Neural crest cell (in vitro differentiated cells): ENCODE measurements around the gene ODC1. TPM values are rescaled to one million over a fixed set of nuclear protein-coding genes. Genes with fewer than 3 reads are reported as not detected.
"Not testable (repeated sequence)": the region's sequence is repeated elsewhere in the genome, so short reads cannot be mapped to it uniquely, and the experiment has no call there.

Source experiments
- DNase-seq: peaks from one replicate; pipeline ENCODE4 v3.0.0; 2021; ENCODE audit warnings: low read depth, mixed read lengths, low spot score
- H3K27ac Mint-ChIP-seq: one replicate; pipeline ENCODE4 v1.8.0; 2021; ENCODE audit warnings: mild to moderate bottlenecking, mixed read lengths; ENCODE audit not compliant: unreplicated experiment
- H3K27me3 Mint-ChIP-seq: 2 replicates; pipeline ENCODE4 v1.8.0; 2021; ENCODE audit warnings: low read depth, mild to moderate bottlenecking, mixed read lengths
- H3K36me3 Mint-ChIP-seq: 2 replicates; pipeline ENCODE4 v1.8.0; 2021; ENCODE audit warnings: low read depth, mild to moderate bottlenecking, mixed read lengths
- H3K4me1 Mint-ChIP-seq: 2 replicates; pipeline ENCODE4 v1.8.0; 2021; ENCODE audit warnings: mixed read lengths
- H3K4me3 Mint-ChIP-seq: one replicate; pipeline ENCODE4 v1.8.0; 2021; ENCODE audit warnings: mild to moderate bottlenecking, mixed read lengths
- H3K9me3 Mint-ChIP-seq: 2 replicates; pipeline ENCODE4 v1.8.0; 2021; ENCODE audit warnings: mixed read lengths
- CTCF ChIP-seq: fragments of 200-600 bp; sonication (generic); conservative IDR thresholded peaks from 2 replicates; pipeline ENCODE4 v1.5.0; 2021; ENCODE audit warnings: antibody characterized with exemption, mild to moderate bottlenecking
- total RNA-seq: library from RNA; stranded (reverse); gene quantifications from 2 replicates; pipeline ENCODE4 v1.2.1, GENCODE V29; 2021

Gene ODC1
- total RNA-seq, 1 donor from 2014 or later: 290 TPM

- Mint-ChIP-seq H3K27me3 (no peaks in the 10 kb centered on the region), H3K4me3 (peak overlapping the region; percentile 50), H3K4me1 (peaks cover 16% of the 10 kb centered on the region), H3K9me3 (no peaks in the 10 kb centered on the region), H3K36me3 (peaks cover 13% of the 10 kb centered on the region), H3K27ac (no peak overlapping the region)
- DNase-seq: no peak
- no peak for TF ChIP-seq CTCF
Measured at GRCh38 chr2:10444463-10444862, 3.7 kb downstream of the ODC1 start.

GRCh38 chr2:10442469-10443126 lies 5.5 kb downstream of the ODC1 start:
- not testable (repeated sequence) for DNase-seq, H3K9me3 Mint-ChIP-seq, H3K27me3 Mint-ChIP-seq, H3K27ac Mint-ChIP-seq
- peak overlapping the region; percentile 29 for H3K4me3 Mint-ChIP-seq
- peaks cover 12% of the 10 kb centered on the region for H3K4me1 Mint-ChIP-seq
- peaks cover 13% of the 10 kb centered on the region for H3K36me3 Mint-ChIP-seq

- Mint-ChIP-seq H3K27ac (no peak overlapping the region), H3K36me3 (peaks cover 13% of the 10 kb centered on the region)
Measured at GRCh38 chr2:10441948-10442347, 6.2 kb downstream of the ODC1 start.

GRCh38 chr2:10440736-10441135 lies 7.4 kb downstream of the ODC1 start:
- no peak for DNase-seq
- no peaks in the 10 kb centered on the region for H3K9me3 Mint-ChIP-seq
- no peak for TF ChIP-seq CTCF
- no peaks in the 10 kb centered on the region for H3K27me3 Mint-ChIP-seq
- H3K36me3 Mint-ChIP-seq: peaks cover 13% of the 10 kb centered on the region
- no peak overlapping the region for H3K4me3 Mint-ChIP-seq
- no peak overlapping the region for H3K27ac Mint-ChIP-seq
- H3K4me1 Mint-ChIP-seq: no peaks in the 10 kb centered on the region

More at GRCh38 chr2:10441948-10442347, 6.2 kb downstream of the ODC1 start:
- H3K9me3 Mint-ChIP-seq: no peaks in the 10 kb centered on the region
- H3K4me1 Mint-ChIP-seq: peaks cover 6% of the 10 kb centered on the region
- TF ChIP-seq CTCF: no peak
- peak overlapping the region; percentile 6 for H3K4me3 Mint-ChIP-seq
- no peak for DNase-seq
- no peaks in the 10 kb centered on the region for H3K27me3 Mint-ChIP-seq

- no peak overlapping the region for H3K27ac Mint-ChIP-seq
- peaks cover 13% of the 10 kb centered on the region for H3K36me3 Mint-ChIP-seq
- peaks cover 2% of the 10 kb centered on the region for H3K27me3 Mint-ChIP-seq
- no peak for DNase-seq
- TF ChIP-seq CTCF: no peak
- H3K4me1 Mint-ChIP-seq: peaks cover 2% of the 10 kb centered on the region
- no peaks in the 10 kb centered on the region for H3K9me3 Mint-ChIP-seq
- no peak overlapping the region for H3K4me3 Mint-ChIP-seq
Measured at GRCh38 chr2:10439971-10440370, 8.2 kb downstream of the ODC1 start.

GRCh38 chr2:10439185-10439879 lies 8.8 kb downstream of the ODC1 start:
- no peak overlapping the region for H3K27ac Mint-ChIP-seq
- H3K4me1 Mint-ChIP-seq: peaks cover 5% of the 10 kb centered on the region
- H3K9me3 Mint-ChIP-seq: no peaks in the 10 kb centered on the region
- DNase-seq: no peak
- H3K36me3 Mint-ChIP-seq: peaks cover 13% of the 10 kb centered on the region
- H3K4me3 Mint-ChIP-seq: no peak overlapping the region
- H3K27me3 Mint-ChIP-seq: peaks cover 4% of the 10 kb centered on the region
- no peak for TF ChIP-seq CTCF
